MM.1S (cell line): ENCODE results near the gene SH3RF3.

ENCODE experiments used
- DNase-seq: peaks from one replicate; pipeline ENCODE4 v3.0.0-alpha.2; 2015
- H2AFZ ChIP-seq: fragments of 300-600 bp; sonication (generic); 2 replicates; pipeline ENCODE4 v1.6.0; 2016; ENCODE audit warnings: antibody characterized with exemption, low read length
- H3F3A ChIP-seq: fragments of 300-600 bp; sonication (generic); 2 replicates; pipeline ENCODE4 v1.6.1; 2016; ENCODE audit warnings: mild to moderate bottlenecking, antibody characterized with exemption, low read length, moderate library complexity, mixed read lengths; ENCODE audit not compliant: insufficient read depth
- H3K27ac ChIP-seq: fragments of 300-600 bp; sonication (generic); 2 replicates; pipeline ENCODE4 v1.5.1; 2016; ENCODE audit warnings: mild to moderate bottlenecking, low read length
- H3K27me3 ChIP-seq: fragments of 300-600 bp; sonication (generic); replicated peaks from 2 replicates; pipeline ENCODE4 v1.6.0; 2016; ENCODE audit warnings: low read length; ENCODE audit not compliant: insufficient read depth
- H3K36me3 ChIP-seq: fragments of 300-600 bp; sonication (generic); replicated peaks from 2 replicates; pipeline ENCODE4 v1.6.1; 2016; ENCODE audit warnings: mild to moderate bottlenecking, low read length, mixed read lengths; ENCODE audit not compliant: insufficient read depth
- H3K4me1 ChIP-seq: fragments of 300-600 bp; sonication (generic); 2 replicates; pipeline ENCODE4 v1.6.1; 2016; ENCODE audit warnings: low read length, mixed read lengths
- H3K4me2 ChIP-seq: fragments of 300-600 bp; sonication (generic); 2 replicates; pipeline ENCODE4 v1.6.0; 2016; ENCODE audit warnings: low read depth, low read length
- H3K4me3 ChIP-seq: fragments of 300-600 bp; sonication (generic); 2 replicates; pipeline ENCODE4 v1.5.1; 2016; ENCODE audit warnings: low read length, mixed read lengths
- H3K79me2 ChIP-seq: fragments of 300-600 bp; sonication (generic); 2 replicates; pipeline ENCODE4 v1.6.1; 2016; ENCODE audit warnings: mixed run types, low read length, mixed read lengths
- H3K9ac ChIP-seq: fragments of 300-600 bp; sonication (generic); 2 replicates; pipeline ENCODE4 v1.6.1; 2016; ENCODE audit warnings: low read length, mixed read lengths
- H3K9me2 ChIP-seq: fragments of 300-600 bp; sonication (generic); replicated peaks from 2 replicates; pipeline ENCODE4 v1.6.1; 2016; ENCODE audit warnings: mild to moderate bottlenecking, low read length, mixed read lengths; ENCODE audit not compliant: insufficient read depth
- H3K9me3 ChIP-seq: fragments of 300-600 bp; sonication (generic); replicated peaks from 2 replicates; pipeline ENCODE4 v1.6.1; 2016; ENCODE audit warnings: mild to moderate bottlenecking, low read length, mixed read lengths; ENCODE audit not compliant: insufficient read depth
- H4K20me1 ChIP-seq: fragments of 300-600 bp; sonication (generic); 2 replicates; pipeline ENCODE4 v1.6.1; 2016; ENCODE audit warnings: mild to moderate bottlenecking, low read length, moderate library complexity, mixed read lengths; ENCODE audit not compliant: insufficient read depth
- EZH2 ChIP-seq: fragments of 300-600 bp; sonication (generic); optimal IDR thresholded peaks from 2 replicates; pipeline ENCODE3; 2017; ENCODE audit warnings: low read depth, mild to moderate bottlenecking, antibody characterized with exemption, low read length, mixed read lengths
- EZH2phosphoT487 ChIP-seq: fragments of 300-600 bp; sonication (generic); IDR thresholded peaks from 2 replicates; pipeline ENCODE4 v1.6.1; 2018; ENCODE audit warnings: antibody characterized with exemption, low read length
- TF ChIP-seq, protein P1 (sequence below): fragments of 300-600 bp; sonication (generic); IDR thresholded peaks from 2 replicates; pipeline ENCODE4 v1.5.1; 2016; ENCODE audit warnings: antibody characterized with exemption, low read length, mixed read lengths

SH3RF3 gene

DNA sequence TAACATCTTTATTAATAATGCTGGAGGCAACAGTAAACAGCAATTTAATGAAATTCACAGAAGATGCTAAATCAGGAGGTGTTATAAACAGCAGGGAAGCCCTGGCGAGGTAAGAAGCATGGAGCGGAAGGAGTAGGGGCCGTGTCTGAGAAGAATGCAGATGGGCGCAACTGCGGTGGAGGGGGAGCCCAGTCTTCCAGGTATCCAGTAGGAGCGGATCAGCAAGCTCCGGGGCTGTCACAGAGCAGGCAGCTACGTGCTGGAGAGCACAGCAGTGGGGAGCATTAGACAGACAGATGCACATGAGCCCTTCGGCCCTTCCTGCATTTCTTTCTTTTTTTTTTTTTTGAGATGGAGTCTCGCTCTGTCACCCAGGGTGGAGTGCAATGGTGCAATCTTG is 82.3 kb downstream of the SH3RF3 start:
- H3K4me2 ChIP-seq = no peak overlapping the region

DNA sequence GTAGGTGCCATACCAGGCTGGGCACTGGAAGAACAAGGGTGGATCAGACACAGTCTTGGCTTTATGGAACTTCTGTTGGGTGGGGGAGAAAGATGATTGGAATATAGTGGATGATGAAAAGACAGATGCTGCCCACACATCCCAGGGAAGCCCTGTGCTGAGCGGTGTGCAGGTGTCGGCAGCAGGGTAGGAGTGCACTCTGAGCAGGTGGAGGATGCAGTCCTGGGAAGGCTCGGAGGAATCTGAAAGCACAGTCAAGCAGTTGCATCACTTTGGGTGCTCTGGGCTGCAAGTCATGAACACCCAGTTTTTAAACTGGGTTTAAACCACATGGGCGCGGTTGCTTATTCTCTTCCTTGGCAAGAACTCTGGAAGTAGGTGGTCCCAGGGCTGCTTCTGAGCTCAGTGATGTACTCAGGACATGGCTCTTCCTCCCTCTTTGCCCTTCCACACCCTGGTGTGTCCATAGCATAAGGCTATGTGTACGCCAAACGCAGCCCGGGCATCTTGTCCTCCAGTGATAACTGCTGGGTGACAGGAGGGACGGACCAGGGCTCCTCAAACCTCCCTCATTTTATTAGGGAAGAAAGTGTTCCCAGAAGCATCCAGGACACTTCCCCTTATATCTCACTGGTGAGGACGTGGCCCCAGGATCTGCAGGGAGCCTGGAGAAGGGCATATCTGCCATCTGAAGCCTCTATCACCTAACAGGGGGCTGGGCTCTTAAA is 84.0 kb downstream of the SH3RF3 start:
- Histone ChIP-seq H3K4me1 (peaks cover 73% of the 10 kb centered on the region), H4K20me1 (no peaks in the 10 kb centered on the region), H3K36me3 (no peaks in the 10 kb centered on the region), H3K9me2 (no peaks in the 10 kb centered on the region), H3K27me3 (no peaks in the 10 kb centered on the region), H3K27ac (peak overlapping the region; percentile 94), H3K4me3 (peak overlapping the region; percentile 17; the same call in 1 of the 2 replicates), H3K9me3 (no peaks in the 10 kb centered on the region), H3F3A (peaks cover 38% of the 10 kb centered on the region), H3K9ac (peak overlapping the region; percentile 63), H3K79me2 (peaks cover 82% of the 10 kb centered on the region), H2AFZ (no peak overlapping the region), H3K4me2 (peak overlapping the region; percentile 64)
- DNase-seq = no peak
- TF ChIP-seq EZH2 (no peak), EZH2phosphoT487 (no peak)

More for the DNA sequence above, 82.3 kb downstream of the SH3RF3 start:
- Histone ChIP-seq H3K27ac (no peak overlapping the region), H3K4me3 (no peak overlapping the region), H3K79me2 (peaks cover 92% of the 10 kb centered on the region), H2AFZ (no peak overlapping the region), H3F3A (peaks cover 21% of the 10 kb centered on the region), H3K36me3 (no peaks in the 10 kb centered on the region), H4K20me1 (no peaks in the 10 kb centered on the region), H3K4me1 (peaks cover 72% of the 10 kb centered on the region), H3K9me2 (no peaks in the 10 kb centered on the region), H3K9ac (no peak overlapping the region), H3K9me3 (no peaks in the 10 kb centered on the region), H3K27me3 (no peaks in the 10 kb centered on the region)
- DNase-seq = no peak
- TF ChIP-seq, protein P1, sequence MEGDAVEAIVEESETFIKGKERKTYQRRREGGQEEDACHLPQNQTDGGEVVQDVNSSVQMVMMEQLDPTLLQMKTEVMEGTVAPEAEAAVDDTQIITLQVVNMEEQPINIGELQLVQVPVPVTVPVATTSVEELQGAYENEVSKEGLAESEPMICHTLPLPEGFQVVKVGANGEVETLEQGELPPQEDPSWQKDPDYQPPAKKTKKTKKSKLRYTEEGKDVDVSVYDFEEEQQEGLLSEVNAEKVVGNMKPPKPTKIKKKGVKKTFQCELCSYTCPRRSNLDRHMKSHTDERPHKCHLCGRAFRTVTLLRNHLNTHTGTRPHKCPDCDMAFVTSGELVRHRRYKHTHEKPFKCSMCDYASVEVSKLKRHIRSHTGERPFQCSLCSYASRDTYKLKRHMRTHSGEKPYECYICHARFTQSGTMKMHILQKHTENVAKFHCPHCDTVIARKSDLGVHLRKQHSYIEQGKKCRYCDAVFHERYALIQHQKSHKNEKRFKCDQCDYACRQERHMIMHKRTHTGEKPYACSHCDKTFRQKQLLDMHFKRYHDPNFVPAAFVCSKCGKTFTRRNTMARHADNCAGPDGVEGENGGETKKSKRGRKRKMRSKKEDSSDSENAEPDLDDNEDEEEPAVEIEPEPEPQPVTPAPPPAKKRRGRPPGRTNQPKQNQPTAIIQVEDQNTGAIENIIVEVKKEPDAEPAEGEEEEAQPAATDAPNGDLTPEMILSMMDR = no peak
- no peak for TF ChIP-seq EZH2
- no peak for TF ChIP-seq EZH2phosphoT487

DNA sequence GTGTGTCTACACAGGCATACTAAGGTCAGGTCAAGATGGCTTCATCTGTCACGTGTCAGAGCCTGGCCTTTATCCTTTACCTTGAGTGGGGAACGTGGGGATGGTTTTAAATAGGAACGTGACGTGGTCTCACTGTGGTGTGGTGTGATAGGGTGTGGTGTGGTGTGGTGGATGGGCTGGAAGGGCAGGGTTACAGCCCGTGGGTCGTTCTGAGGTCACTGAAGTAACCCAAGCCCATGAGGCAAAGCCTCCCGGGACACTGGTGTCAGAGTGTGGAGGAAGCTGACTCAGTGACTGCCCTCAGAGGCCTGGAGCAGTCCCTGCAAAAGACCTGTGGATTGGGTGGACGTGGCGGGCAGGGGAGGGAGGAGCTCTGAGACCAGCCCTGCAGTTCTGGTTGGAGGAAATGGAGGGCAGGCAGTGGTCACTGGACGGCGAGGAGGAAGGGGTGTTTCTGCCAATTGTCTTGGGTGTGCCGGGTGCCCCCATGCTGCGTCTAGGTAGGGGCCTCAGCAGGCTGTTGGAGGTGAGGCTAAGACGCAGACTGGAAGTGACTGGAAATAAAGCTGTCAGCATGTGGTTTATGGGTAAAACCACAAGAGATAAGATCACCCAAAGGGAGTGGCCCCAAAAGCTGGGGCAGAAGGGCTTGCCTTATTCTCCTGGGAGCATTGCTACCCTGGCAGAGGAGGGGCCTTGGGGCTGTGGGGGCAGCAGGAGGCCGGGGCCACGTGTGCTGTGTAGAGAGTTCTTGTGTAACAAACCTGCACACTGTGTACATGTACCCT is 84.8 kb downstream of the SH3RF3 start:
- peak overlapping the region; percentile 28; the same call in 1 of the 2 replicates for H2AFZ ChIP-seq
- no peaks in the 10 kb centered on the region for H3K27me3 ChIP-seq
- no peaks in the 10 kb centered on the region for H4K20me1 ChIP-seq
- H3K9me2 ChIP-seq = no peaks in the 10 kb centered on the region
- H3K27ac ChIP-seq = peak overlapping the region; percentile 94
- TF ChIP-seq EZH2 (no peak), EZH2phosphoT487 (no peak)
- TF ChIP-seq, protein P1 = no peak
- peaks cover 72% of the 10 kb centered on the region for H3K4me1 ChIP-seq
- H3K4me2 ChIP-seq = peak overlapping the region; percentile 64
- no peaks in the 10 kb centered on the region for H3K9me3 ChIP-seq
- H3K36me3 ChIP-seq = no peaks in the 10 kb centered on the region
- peaks cover 46% of the 10 kb centered on the region for H3F3A ChIP-seq
- peaks cover 74% of the 10 kb centered on the region for H3K79me2 ChIP-seq
- H3K9ac ChIP-seq = peak overlapping the region; percentile 63
- peak overlapping the region; percentile 17 for H3K4me3 ChIP-seq
- DNase-seq = peak; percentile 97
